SK-N-SH treated with all-trans-retinoic acid at 6 μM for 48 hours (cell line): ENCODE results near the gene ITCH.

Experiments
- ATAC-seq: fragments of 200-7000 bp; cut with Tn5 transposase; 3 replicates; pipeline ENCODE4 v1.9.1; 2020; ENCODE audit warnings: mild to moderate bottlenecking, moderate library complexity
- ARNTL ChIP-seq: fragments of 450-650 bp; formaldehyde crosslinking; IDR thresholded peaks from 2 replicates; pipeline ENCODE4 v1.5.0; 2020; ENCODE audit warnings: low read depth, mild to moderate bottlenecking, moderate library complexity, borderline replicate concordance
- BACH2 ChIP-seq: fragments of 250-450 bp; sonication (Bioruptor Pico); IDR thresholded peaks from 2 replicates; pipeline ENCODE4 v1.9.0; 2021; ENCODE audit warnings: mild to moderate bottlenecking, borderline replicate concordance
- CREB5 ChIP-seq: fragments of 250-450 bp; sonication (Bioruptor Pico); IDR thresholded peaks from 2 replicates; pipeline ENCODE4 v1.5.1; 2020; ENCODE audit warnings: low read depth, mild to moderate bottlenecking, moderate library complexity
- CSDC2 ChIP-seq: fragments of 250-450 bp; sonication (Bioruptor Pico); IDR thresholded peaks from 2 replicates; pipeline ENCODE4 v1.5.0; 2020; ENCODE audit warnings: mild to moderate bottlenecking, moderate library complexity
- CSRNP3 ChIP-seq: fragments of 250-450 bp; sonication (Bioruptor Pico); IDR thresholded peaks from 2 replicates; pipeline ENCODE4 v1.5.1; 2021; ENCODE audit warnings: mild to moderate bottlenecking, moderate library complexity
- ESRRG ChIP-seq: fragments of 250-450 bp; sonication (Bioruptor Pico); IDR thresholded peaks from 2 replicates; pipeline ENCODE4 v1.6.1; 2021; ENCODE audit warnings: mild to moderate bottlenecking
- GLIS3 ChIP-seq: fragments of 250-450 bp; sonication (Bioruptor Pico); IDR thresholded peaks from 2 replicates; pipeline ENCODE4 v1.5.0; 2020; ENCODE audit warnings: mild to moderate bottlenecking, moderate library complexity
- ISL1 ChIP-seq: fragments of 250-450 bp; sonication (Bioruptor Pico); IDR thresholded peaks from 2 replicates; pipeline ENCODE4 v2.1.2; 2022; ENCODE audit warnings: mild to moderate bottlenecking, moderate library complexity
- OSR1 ChIP-seq: fragments of 250-450 bp; sonication (Bioruptor Pico); IDR thresholded peaks from 2 replicates; pipeline ENCODE4 v1.8.0; 2022; ENCODE audit warnings: moderate library complexity, mild to moderate bottlenecking, inconsistent platforms
- PATZ1 ChIP-seq: fragments of 250-450 bp; sonication (Bioruptor Pico); IDR thresholded peaks from 2 replicates; pipeline ENCODE4 v1.8.0; 2020; ENCODE audit warnings: mild to moderate bottlenecking, moderate library complexity, borderline replicate concordance
- POU6F1 ChIP-seq: fragments of 250-450 bp; sonication (Bioruptor Pico); IDR thresholded peaks from 2 replicates; pipeline ENCODE4 v1.8.0; 2021; ENCODE audit warnings: low read depth, mild to moderate bottlenecking, moderate library complexity, borderline replicate concordance
- PPARA ChIP-seq: fragments of 250-450 bp; sonication (Bioruptor Pico); IDR thresholded peaks from 2 replicates; pipeline ENCODE4 v1.5.0; 2020; ENCODE audit warnings: mild to moderate bottlenecking, borderline replicate concordance
- RARB ChIP-seq: fragments of 250-450 bp; sonication (Bioruptor Pico); IDR thresholded peaks from 2 replicates; pipeline ENCODE4 v1.8.0; 2021; ENCODE audit warnings: mild to moderate bottlenecking, moderate library complexity
- SNAI2 ChIP-seq: fragments of 250-450 bp; sonication (Bioruptor Pico); IDR thresholded peaks from 2 replicates; pipeline ENCODE4 v1.5.0; 2020; ENCODE audit warnings: mild to moderate bottlenecking, moderate library complexity
- TCF4 ChIP-seq: fragments of 250-450 bp; sonication (Bioruptor Pico); IDR thresholded peaks from 2 replicates; pipeline ENCODE4 v1.8.0; 2021; ENCODE audit warnings: mild to moderate bottlenecking, moderate library complexity, borderline replicate concordance
- TOX ChIP-seq: fragments of 250-450 bp; sonication (Bioruptor Pico); IDR thresholded peaks from 2 replicates; pipeline ENCODE4 v1.8.0; 2021; ENCODE audit warnings: mild to moderate bottlenecking, moderate library complexity, borderline replicate concordance
- ZC3H10 ChIP-seq: fragments of 250-450 bp; sonication (Bioruptor Pico); IDR thresholded peaks from 2 replicates; pipeline ENCODE4 v1.5.1; 2021; ENCODE audit warnings: mild to moderate bottlenecking, moderate library complexity
- ZFP3 ChIP-seq: fragments of 250-450 bp; sonication (Bioruptor Pico); IDR thresholded peaks from 2 replicates; pipeline ENCODE4 v1.5.0; 2020; ENCODE audit warnings: mild to moderate bottlenecking, moderate library complexity
- ZFP30 ChIP-seq: fragments of 450-650 bp; formaldehyde crosslinking; IDR thresholded peaks from 2 replicates; pipeline ENCODE4 v1.5.0; 2022; ENCODE audit warnings: mild to moderate bottlenecking, moderate library complexity
- ZNF565 ChIP-seq: fragments of 450-650 bp; formaldehyde crosslinking; conservative IDR thresholded peaks from 2 replicates; pipeline ENCODE4 v1.5.0; 2020; ENCODE audit warnings: low read depth, mild to moderate bottlenecking, moderate library complexity
- ZNF70 ChIP-seq: fragments of 450-650 bp; formaldehyde crosslinking; IDR thresholded peaks from 2 replicates; pipeline ENCODE4 v1.5.0; 2020; ENCODE audit warnings: mild to moderate bottlenecking, moderate library complexity
- ZNF8 ChIP-seq: fragments of 450-650 bp; formaldehyde crosslinking; IDR thresholded peaks from 2 replicates; pipeline ENCODE4 v1.5.0; 2020; ENCODE audit warnings: mild to moderate bottlenecking, moderate library complexity

ITCH gene

GRCh38 chr20:34538671-34539123 is 175.6 kb downstream of the ITCH start:
- ATAC-seq = peak; percentile 76
- no peak for TF ChIP-seq GLIS3 (CRISPR knock-in tag)

GRCh38 chr20:34539756-34540155 is 176.7 kb downstream of the ITCH start:
- no peak for ATAC-seq
- TF ChIP-seq ZFP30 (no peak), ZFP3 (CRISPR knock-in tag) (no peak), PATZ1 (CRISPR knock-in tag) (no peak), ISL1 (no peak), TOX (CRISPR knock-in tag) (no peak), TCF4 (CRISPR knock-in tag) (no peak), ZNF70 (CRISPR knock-in tag) (no peak), OSR1 (CRISPR knock-in tag) (no peak), CSRNP3 (CRISPR knock-in tag) (no peak), ARNTL (no peak), GLIS3 (CRISPR knock-in tag) (no peak), BACH2 (no peak), RARB (CRISPR knock-in tag) (no peak), PPARA (CRISPR knock-in tag) (no peak), ZNF565 (CRISPR knock-in tag) (no peak), ZNF8 (CRISPR knock-in tag) (no peak), SNAI2 (no peak), ESRRG (CRISPR knock-in tag) (no peak), POU6F1 (no peak), ZC3H10 (CRISPR knock-in tag) (no peak)
- TF ChIP-seq, all 23 proteins: peak for 0

GRCh38 chr20:34540596-34541263 is 177.7 kb downstream of the ITCH start:
- no peak for TF ChIP-seq ZFP30
- no peak for TF ChIP-seq OSR1 (CRISPR knock-in tag)
- no peak for TF ChIP-seq CSRNP3 (CRISPR knock-in tag)
- no peak for TF ChIP-seq ZC3H10 (CRISPR knock-in tag)
- no peak for TF ChIP-seq SNAI2
- no peak for TF ChIP-seq ZFP3 (CRISPR knock-in tag)
- TF ChIP-seq ZNF8 (CRISPR knock-in tag) = no peak
- ATAC-seq = no peak

- ATAC-seq = no peak
Measured at GRCh38 chr20:34541264-34541901, 178.3 kb downstream of the ITCH start.

More at GRCh38 chr20:34541264-34541901, 178.3 kb downstream of the ITCH start:
- no peak for TF ChIP-seq ZNF565 (CRISPR knock-in tag)
- no peak for TF ChIP-seq ISL1
- TF ChIP-seq ZC3H10 (CRISPR knock-in tag) = no peak
- TF ChIP-seq CSDC2 (CRISPR knock-in tag) = no peak
- no peak for TF ChIP-seq CREB5
- no peak for TF ChIP-seq ZFP3 (CRISPR knock-in tag)
